Measurements from ENCODE around the gene IL1RN. TPM values are rescaled to one million over a fixed set of nuclear protein-coding genes. Genes with fewer than 3 reads are reported as not detected.

The IL1RN gene
- polyA plus RNA-seq, 1 of the 3 experiments (the other 2 are of a cell fraction) = not detected

GRCh38 chr2:113169002-113169530 is 41.7 kb downstream of the IL1RN start (continued):
- TF ChIP-seq FOXM1 (IDR thresholded peaks at IDR 0.05; ENCODE audit: low read depth) (no peak), SIN3A (IDR thresholded peaks at IDR 0.05; ENCODE audit: borderline replicate concordance, low read depth, low read length) (no peak), NRF1 (IDR thresholded peaks at IDR 0.05; ENCODE audit: low read depth, low read length) (no peak), GABPA (IDR thresholded peaks at IDR 0.05; ENCODE audit: low read depth) (no peak), CTCF (IDR thresholded peaks at IDR 0.05) (no peak)
- TF ChIP-seq, protein P1, sequence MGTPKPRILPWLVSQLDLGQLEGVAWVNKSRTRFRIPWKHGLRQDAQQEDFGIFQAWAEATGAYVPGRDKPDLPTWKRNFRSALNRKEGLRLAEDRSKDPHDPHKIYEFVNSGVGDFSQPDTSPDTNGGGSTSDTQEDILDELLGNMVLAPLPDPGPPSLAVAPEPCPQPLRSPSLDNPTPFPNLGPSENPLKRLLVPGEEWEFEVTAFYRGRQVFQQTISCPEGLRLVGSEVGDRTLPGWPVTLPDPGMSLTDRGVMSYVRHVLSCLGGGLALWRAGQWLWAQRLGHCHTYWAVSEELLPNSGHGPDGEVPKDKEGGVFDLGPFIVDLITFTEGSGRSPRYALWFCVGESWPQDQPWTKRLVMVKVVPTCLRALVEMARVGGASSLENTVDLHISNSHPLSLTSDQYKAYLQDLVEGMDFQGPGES (IDR thresholded peaks at IDR 0.05; ENCODE audit: low read depth, low read length) = no peak

DNA sequence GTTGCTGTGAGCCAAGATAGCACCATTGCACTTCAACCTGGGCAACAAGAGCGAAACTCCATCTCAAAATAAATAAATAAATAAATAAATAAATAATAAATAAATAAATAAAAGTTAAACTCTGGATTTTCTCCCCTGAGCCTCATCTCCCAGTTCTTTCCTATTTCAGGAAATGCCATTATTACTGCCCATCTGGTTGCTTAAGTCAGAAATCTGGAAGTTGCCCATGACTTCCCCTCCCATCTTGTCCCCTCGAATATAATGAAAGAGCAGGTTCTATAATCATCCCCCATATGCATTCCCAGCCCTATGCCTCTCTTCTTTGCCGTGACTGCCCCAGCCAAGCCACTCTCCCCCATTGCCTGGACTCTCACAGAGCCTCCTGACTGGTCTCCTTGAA is 42.2 kb downstream of the IL1RN start:
- CTCF ChIA-PET = no interaction called here

More for the DNA sequence above, 42.2 kb downstream of the IL1RN start:
- Histone ChIP-seq H2AFZ (ENCODE audit: low read depth) (no peak overlapping the region), H3K27ac (ENCODE audit: low read depth in 2 of 2, low read length in 1 of 2) (no peak overlapping the region), H3K4me3 (ENCODE audit: low read depth in 2 of 2, low read length in 1 of 2) (no peak overlapping the region), H3K9me3 (no peaks in the 10 kb centered on the region), H3K27me3 (ENCODE audit: insufficient read depth) (peaks cover 1% of the 10 kb centered on the region; the same call in 1 of the 2 replicates), H3F3A (replicated peaks; ENCODE audit: insufficient read depth) (no peaks in the 10 kb centered on the region), H3K9me2 (no peaks in the 10 kb centered on the region), H3K4me1 (ENCODE audit: control insufficient read depth in 1 of 2, insufficient read depth in 2 of 2, low read depth in 1 of 2, low read length in 1 of 2) (no peaks in the 10 kb centered on the region), H3K36me3 (replicated peaks in 1 of 2; ENCODE audit: control insufficient read depth in 1 of 2, insufficient read depth in 2 of 2, low read length in 1 of 2) (no peaks in the 10 kb centered on the region), H3K79me2 (ENCODE audit: insufficient read depth) (no peaks in the 10 kb centered on the region), H3K9ac (no peak overlapping the region), H4K20me1 (ENCODE audit: insufficient read depth) (no peaks in the 10 kb centered on the region), H3K4me2 (no peak overlapping the region)
- no peak for TF ChIP-seq CTCF (IDR thresholded peaks at IDR 0.05)
- TF ChIP-seq FOXM1 (IDR thresholded peaks at IDR 0.05; ENCODE audit: low read depth) = no peak
- no peak for TF ChIP-seq SMC3 (IDR thresholded peaks at IDR 0.05; ENCODE audit: low read depth, low read length)
- TF ChIP-seq GABPA (IDR thresholded peaks at IDR 0.05; ENCODE audit: low read depth) = no peak
- no peak for TF ChIP-seq MXI1 (IDR thresholded peaks at IDR 0.05; ENCODE audit: low read depth, low read length)
- no peak for TF ChIP-seq REST (IDR thresholded peaks at IDR 0.05; ENCODE audit: low read depth, low read length)
- TF ChIP-seq, protein P2, sequence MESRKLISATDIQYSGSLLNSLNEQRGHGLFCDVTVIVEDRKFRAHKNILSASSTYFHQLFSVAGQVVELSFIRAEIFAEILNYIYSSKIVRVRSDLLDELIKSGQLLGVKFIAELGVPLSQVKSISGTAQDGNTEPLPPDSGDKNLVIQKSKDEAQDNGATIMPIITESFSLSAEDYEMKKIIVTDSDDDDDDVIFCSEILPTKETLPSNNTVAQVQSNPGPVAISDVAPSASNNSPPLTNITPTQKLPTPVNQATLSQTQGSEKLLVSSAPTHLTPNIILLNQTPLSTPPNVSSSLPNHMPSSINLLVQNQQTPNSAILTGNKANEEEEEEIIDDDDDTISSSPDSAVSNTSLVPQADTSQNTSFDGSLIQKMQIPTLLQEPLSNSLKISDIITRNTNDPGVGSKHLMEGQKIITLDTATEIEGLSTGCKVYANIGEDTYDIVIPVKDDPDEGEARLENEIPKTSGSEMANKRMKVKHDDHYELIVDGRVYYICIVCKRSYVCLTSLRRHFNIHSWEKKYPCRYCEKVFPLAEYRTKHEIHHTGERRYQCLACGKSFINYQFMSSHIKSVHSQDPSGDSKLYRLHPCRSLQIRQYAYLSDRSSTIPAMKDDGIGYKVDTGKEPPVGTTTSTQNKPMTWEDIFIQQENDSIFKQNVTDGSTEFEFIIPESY (IDR thresholded peaks at IDR 0.05; ENCODE audit: borderline replicate concordance, low read depth) = no peak
- TF ChIP-seq ELF1 (IDR thresholded peaks at IDR 0.05) = no peak
- no peak for TF ChIP-seq FOXJ3 (CRISPR knock-in tag; IDR thresholded peaks at IDR 0.05)
- 35% methylated on average over 3 of the region's 3 CpGs for WGBS (ENCODE audit: low lambda C conversion rate)
- DNase-seq = no peak
- POLR2A ChIA-PET = no interaction called here

Measured in SK-N-SH (cell line).